ENCODE results near the gene C5orf47.

GRCh38 chr5:173984218-173984617 is 4.8 kb upstream of the C5orf47 start:
- TF ChIP-seq EZH2phosphoT487 (IDR thresholded peaks at IDR 0.05; ENCODE audit: low read length) = no peak
- TF ChIP-seq CTCF (IDR thresholded peaks at IDR 0.05; ENCODE audit: low read length) = peak; percentile 56
- no peak for TF ChIP-seq EZH2 (optimal IDR thresholded peaks at IDR 0.05; ENCODE audit: low read depth, low read length)
